OCI-LY3 (cell line): ENCODE measurements around the gene USP4.

ENCODE experiments used
- H2AFZ ChIP-seq: fragments of 200-600, 300-600 bp; shearing (Covaris generic); 2 replicates; pipeline ENCODE4 v1.6.0; 2014; ENCODE audit warnings: antibody characterized with exemption, low read depth, low read length
- H3K27ac ChIP-seq: fragments of 200-600, 300-600 bp; sonication (generic); 2 replicates; pipeline ENCODE4 v1.5.1; 2014; ENCODE audit warnings: mild to moderate bottlenecking, low read length, moderate library complexity, mixed read lengths
- H3K27me3 ChIP-seq: fragments of 200-600, 300-600 bp; sonication (generic); 2 replicates; pipeline ENCODE4 v1.6.1; 2014; ENCODE audit warnings: low read depth, low read length, mixed read lengths
- H3K36me3 ChIP-seq: fragments of 200-600, 300-600 bp; sonication (generic); replicated peaks from 2 replicates; pipeline ENCODE3; 2014; ENCODE audit warnings: low read depth, low read length, mixed read lengths
- H3K4me1 ChIP-seq: fragments of 300-600, 200-600 bp; sonication (generic); 2 replicates; pipeline ENCODE4 v1.6.1; 2014; ENCODE audit warnings: low read length, mixed read lengths
- H3K4me2 ChIP-seq: fragments of 200-600, 300-600 bp; sonication (generic); 2 replicates; pipeline ENCODE4 v1.6.1; 2014; ENCODE audit warnings: low read length, mixed read lengths
- H3K4me3 ChIP-seq: fragments of 300-600, 200-600 bp; sonication (generic); 2 replicates; pipeline ENCODE4 v1.5.1; 2014; ENCODE audit warnings: antibody characterized with exemption, mild to moderate bottlenecking, low read length, moderate library complexity
- H3K79me2 ChIP-seq: fragments of 300-600, 200-600 bp; shearing (Covaris generic); 2 replicates; pipeline ENCODE4 v1.6.1; 2014; ENCODE audit warnings: mild to moderate bottlenecking, low read length, mixed read lengths
- H3K9ac ChIP-seq: fragments of 300-600, 200-600 bp; shearing (Covaris generic); 2 replicates; pipeline ENCODE4 v1.6.0; 2014; ENCODE audit warnings: mild to moderate bottlenecking, low read length, moderate library complexity
- H3K9me3 ChIP-seq: fragments of 200-600, 300-600 bp; shearing (Covaris generic); 2 replicates; pipeline ENCODE4 v1.6.1; 2014; ENCODE audit warnings: low read length, mixed read lengths; ENCODE audit not compliant: insufficient read depth
- H4K20me1 ChIP-seq: fragments of 200-600, 300-600 bp; sonication (generic); 2 replicates; pipeline ENCODE4 v1.6.1; 2016; ENCODE audit warnings: low read length, mixed read lengths; ENCODE audit not compliant: insufficient read depth
- CTCF ChIP-seq: fragments of 200-600, 300-600 bp; sonication (generic); IDR thresholded peaks from 2 replicates; pipeline ENCODE4 v1.5.1; 2014; ENCODE audit warnings: antibody characterized with exemption, low read length, low read depth
- EZH2phosphoT487 ChIP-seq: fragments of 200-600 bp; shearing (Covaris generic); IDR thresholded peaks from 2 replicates; pipeline ENCODE4 v1.6.1; 2018; ENCODE audit warnings: antibody characterized with exemption, mixed run types, low read depth

The USP4 gene

GRCh38 chr3:49294343-49294742 is 45.5 kb downstream of the USP4 start:
- Histone ChIP-seq H3K9me3 (no peaks in the 10 kb centered on the region), H3K27ac (no peak overlapping the region), H4K20me1 (no peaks in the 10 kb centered on the region), H3K9ac (no peak overlapping the region), H2AFZ (no peak overlapping the region), H3K79me2 (no peaks in the 10 kb centered on the region), H3K36me3 (peaks cover 59% of the 10 kb centered on the region), H3K27me3 (no peaks in the 10 kb centered on the region), H3K4me3 (no peak overlapping the region), H3K4me1 (no peaks in the 10 kb centered on the region), H3K4me2 (no peak overlapping the region)
- TF ChIP-seq EZH2phosphoT487 (no peak), CTCF (no peak)

- Histone ChIP-seq H3K9ac (no peak overlapping the region), H3K9me3 (no peaks in the 10 kb centered on the region), H2AFZ (no peak overlapping the region), H3K4me3 (no peak overlapping the region), H3K36me3 (peaks cover 57% of the 10 kb centered on the region), H3K4me1 (no peaks in the 10 kb centered on the region), H3K27me3 (no peaks in the 10 kb centered on the region), H3K4me2 (no peak overlapping the region), H3K27ac (no peak overlapping the region), H4K20me1 (no peaks in the 10 kb centered on the region), H3K79me2 (no peaks in the 10 kb centered on the region)
- TF ChIP-seq EZH2phosphoT487 = no peak
- no peak for TF ChIP-seq CTCF
Measured at GRCh38 chr3:49283997-49284396, 55.9 kb downstream of the USP4 start.

GRCh38 chr3:49279376-49279775 is 60.5 kb downstream of the USP4 start:
- TF ChIP-seq EZH2phosphoT487 (no peak), CTCF (no peak)
- H4K20me1 ChIP-seq = no peaks in the 10 kb centered on the region
- peaks cover 55% of the 10 kb centered on the region for H3K36me3 ChIP-seq

GRCh38 chr3:49278548-49278947 is 61.3 kb downstream of the USP4 start:
- H3K36me3 ChIP-seq = peaks cover 49% of the 10 kb centered on the region
- no peaks in the 10 kb centered on the region for H3K27me3 ChIP-seq

More at GRCh38 chr3:49279376-49279775, 60.5 kb downstream of the USP4 start:
- Histone ChIP-seq H3K4me2 (no peak overlapping the region), H3K27ac (no peak overlapping the region), H2AFZ (no peak overlapping the region), H3K9ac (no peak overlapping the region), H3K9me3 (no peaks in the 10 kb centered on the region), H3K4me1 (no peaks in the 10 kb centered on the region), H3K79me2 (no peaks in the 10 kb centered on the region), H3K27me3 (no peaks in the 10 kb centered on the region), H3K4me3 (no peak overlapping the region)

More at GRCh38 chr3:49278548-49278947, 61.3 kb downstream of the USP4 start:
- Histone ChIP-seq H3K9ac (no peak overlapping the region), H3K4me3 (no peak overlapping the region), H3K79me2 (no peaks in the 10 kb centered on the region), H3K27ac (no peak overlapping the region), H4K20me1 (no peaks in the 10 kb centered on the region), H2AFZ (no peak overlapping the region), H3K4me1 (no peaks in the 10 kb centered on the region), H3K4me2 (no peak overlapping the region), H3K9me3 (no peaks in the 10 kb centered on the region)
- TF ChIP-seq EZH2phosphoT487 (no peak), CTCF (no peak)
